Pancreas (tissue), 10 donors: ENCODE data around the gene PPP1R26. TPM values are rescaled to one million over a fixed set of nuclear protein-coding genes. Genes with fewer than 3 reads are reported as not detected.

Experiments used
- ATAC-seq, 4 donors: fragments of 200-7000 bp; cut with Tn5 transposase; one replicate each; pipeline versions ENCODE4 v1.8.0 to v1.9.1; 2020; ENCODE audit warnings: mild to moderate bottlenecking in 4 of 4, moderate library complexity in 4 of 4
- DNase-seq, 6 donors: peaks; one replicate each; pipeline ENCODE4 v3.0.0-alpha.2; 2020
- FAIRE-seq: peaks from 2 replicates; lab custom pipeline; 2012; peaks lifted over from hg19 to GRCh38; lab: Jason Lieb, UNC
- H3K27ac ChIP-seq, 4 donors: fragments of 200-600 bp; sonication (generic); 1 replicate in 3 of 4; 2 replicates in 1 of 4; pipeline versions ENCODE4 v1.5.0 to v1.8.0; 2020
- H3K27me3 ChIP-seq, 4 donors: fragments of 200-600 bp; one replicate each; pipeline ENCODE4 v1.8.0; 2021
- H3K36me3 ChIP-seq, 3 donors: fragments of 200-600 bp; sonication (generic) in 1 of 3; one replicate each; pipeline versions ENCODE4 v1.5.0 to v1.8.0; 2020 to 2021
- H3K4me1 ChIP-seq, 3 donors: fragments of 200-600 bp; one replicate each; pipeline ENCODE4 v1.8.0; 2021
- H3K4me3 ChIP-seq, 4 donors: fragments of 200-600 bp; sonication (generic) in 2 of 4; one replicate each; pipeline versions ENCODE4 v1.5.0 to v1.8.0; 2020 to 2021
- H3K9me3 ChIP-seq, 4 donors: fragments of 200-600 bp; one replicate each; pipeline ENCODE4 v1.8.0; 2021
- whole genome bisulfite sequencing, 2 donors: extraction: QIAGEN DNeasy Blood & Tissue Kit; methylation state at CpG; one replicate each; pipeline ENCODE4 v1.1.7; 2013; 5-methylcytosine and 5-hydroxymethylcytosine counted together
- intact Hi-C, 3 donors: fragments of 100-400 bp; cut with DNase I; formaldehyde crosslinking; loops; one replicate each; pipeline versions ENCODE4 v1.11.1 to v1.14.2; 2022
- polyA plus RNA-seq, 2 donors: library from polyadenylated mRNA; stranded (reverse); fragments of 200-250 nt; gene quantifications; one replicate each; pipeline ENCODE4 v1.2.3, GENCODE V29; 2013
- total RNA-seq, 6 donors: library from RNA; stranded (reverse); fragmentation: NEBNext Ultra II Directional in 4 of 6; extraction: Animal tissue kit (Norgen Biotek cat#: 25700) in 4 of 6; gene quantifications; one replicate each; pipeline versions ENCODE4 v1.2.1 to v1.2.4, GENCODE V29; 2021 to 2023
- TF ChIP-seq, protein P1 (sequence below), 4 donors: fragments of 200-600 bp; sonication (generic) in 3 of 4; IDR thresholded peaks; one replicate each; pipeline versions ENCODE4 v1.5.0 to v1.8.0; 2021; ENCODE audit warnings: antibody characterized with exemption in 4 of 4
- donor health status: healthy with polysubstance abuse.
- donor health status: DM: no; HTN: no; CAD: no; lungs with moderate emphysema.
- donor health status: DM: no; HTN: no; CAD: no.
- donor health status: control.
- donor health status: control.
- donor health status: Bipolar disorder and iron deficiency.
- donor health status: DM: yes; HTN: yes; CAD: no.
- donor health status: DM: no; HTN: no; CAD: no.
- donor health status: DM: no; HTN: no; CAD: no.
- donor health status: DM: yes; HTN: yes; CAD: no.

PPP1R26 gene
- total and polyA plus RNA-seq, 8 donors = 9.4 to 20.0 (median 12.4) TPM

DNA sequence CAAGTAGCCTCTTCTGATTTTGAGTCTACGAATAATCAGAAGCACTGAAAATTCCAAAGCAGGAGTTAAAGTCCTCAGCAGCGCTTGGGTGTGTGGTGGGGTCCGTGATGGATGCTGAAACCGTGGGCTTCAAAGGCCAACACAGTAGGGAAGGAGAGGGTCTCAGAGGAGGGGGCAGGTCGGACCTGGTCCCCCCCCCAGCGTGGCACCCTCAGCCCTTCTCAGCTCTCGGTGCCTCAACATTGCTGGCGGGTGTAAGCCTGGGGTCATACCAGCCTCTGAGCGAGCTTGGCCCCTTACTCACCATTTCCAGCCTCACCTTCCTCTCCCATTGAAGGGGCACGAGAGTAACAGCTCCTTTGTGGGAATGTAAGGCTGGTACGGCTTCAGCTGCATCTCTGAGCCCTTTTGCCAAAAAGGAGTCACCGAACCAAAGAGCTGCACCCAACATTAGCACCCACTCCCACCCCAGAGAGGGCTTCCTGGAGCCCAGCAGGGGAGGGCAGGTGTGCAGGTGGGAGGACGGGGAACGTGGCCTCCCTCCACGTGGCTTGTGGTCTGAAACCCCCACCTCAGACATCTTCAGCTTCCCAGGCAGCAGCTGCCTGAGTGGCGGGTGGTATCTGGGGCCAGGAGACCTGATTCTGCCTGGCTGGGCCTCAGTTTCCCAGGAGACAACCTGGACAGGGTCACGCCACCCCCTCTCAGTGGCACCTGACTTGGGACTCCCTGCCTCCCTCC is 34.9 kb downstream of the PPP1R26 start:
- no peak for ATAC-seq
- Histone ChIP-seq H3K27me3 (no peaks in the 10 kb centered on the region), H3K27ac (no peak overlapping the region), H3K4me3 (no peak overlapping the region), H3K9me3 (no peaks in the 10 kb centered on the region), H3K4me1 (no peaks in the 10 kb centered on the region), H3K36me3 (no peaks in the 10 kb centered on the region)
- WGBS, 2 donors = 52 to 64% methylated on average over 15 to 16 of the region's 17 CpGs
- no peak for FAIRE-seq
- intact Hi-C loops = no loop called here
- TF ChIP-seq, protein P1, sequence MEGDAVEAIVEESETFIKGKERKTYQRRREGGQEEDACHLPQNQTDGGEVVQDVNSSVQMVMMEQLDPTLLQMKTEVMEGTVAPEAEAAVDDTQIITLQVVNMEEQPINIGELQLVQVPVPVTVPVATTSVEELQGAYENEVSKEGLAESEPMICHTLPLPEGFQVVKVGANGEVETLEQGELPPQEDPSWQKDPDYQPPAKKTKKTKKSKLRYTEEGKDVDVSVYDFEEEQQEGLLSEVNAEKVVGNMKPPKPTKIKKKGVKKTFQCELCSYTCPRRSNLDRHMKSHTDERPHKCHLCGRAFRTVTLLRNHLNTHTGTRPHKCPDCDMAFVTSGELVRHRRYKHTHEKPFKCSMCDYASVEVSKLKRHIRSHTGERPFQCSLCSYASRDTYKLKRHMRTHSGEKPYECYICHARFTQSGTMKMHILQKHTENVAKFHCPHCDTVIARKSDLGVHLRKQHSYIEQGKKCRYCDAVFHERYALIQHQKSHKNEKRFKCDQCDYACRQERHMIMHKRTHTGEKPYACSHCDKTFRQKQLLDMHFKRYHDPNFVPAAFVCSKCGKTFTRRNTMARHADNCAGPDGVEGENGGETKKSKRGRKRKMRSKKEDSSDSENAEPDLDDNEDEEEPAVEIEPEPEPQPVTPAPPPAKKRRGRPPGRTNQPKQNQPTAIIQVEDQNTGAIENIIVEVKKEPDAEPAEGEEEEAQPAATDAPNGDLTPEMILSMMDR (IDR thresholded peaks at IDR 0.05) = no peak
- peak in 1 of 6 donors; percentile 7 for DNase-seq

DNA sequence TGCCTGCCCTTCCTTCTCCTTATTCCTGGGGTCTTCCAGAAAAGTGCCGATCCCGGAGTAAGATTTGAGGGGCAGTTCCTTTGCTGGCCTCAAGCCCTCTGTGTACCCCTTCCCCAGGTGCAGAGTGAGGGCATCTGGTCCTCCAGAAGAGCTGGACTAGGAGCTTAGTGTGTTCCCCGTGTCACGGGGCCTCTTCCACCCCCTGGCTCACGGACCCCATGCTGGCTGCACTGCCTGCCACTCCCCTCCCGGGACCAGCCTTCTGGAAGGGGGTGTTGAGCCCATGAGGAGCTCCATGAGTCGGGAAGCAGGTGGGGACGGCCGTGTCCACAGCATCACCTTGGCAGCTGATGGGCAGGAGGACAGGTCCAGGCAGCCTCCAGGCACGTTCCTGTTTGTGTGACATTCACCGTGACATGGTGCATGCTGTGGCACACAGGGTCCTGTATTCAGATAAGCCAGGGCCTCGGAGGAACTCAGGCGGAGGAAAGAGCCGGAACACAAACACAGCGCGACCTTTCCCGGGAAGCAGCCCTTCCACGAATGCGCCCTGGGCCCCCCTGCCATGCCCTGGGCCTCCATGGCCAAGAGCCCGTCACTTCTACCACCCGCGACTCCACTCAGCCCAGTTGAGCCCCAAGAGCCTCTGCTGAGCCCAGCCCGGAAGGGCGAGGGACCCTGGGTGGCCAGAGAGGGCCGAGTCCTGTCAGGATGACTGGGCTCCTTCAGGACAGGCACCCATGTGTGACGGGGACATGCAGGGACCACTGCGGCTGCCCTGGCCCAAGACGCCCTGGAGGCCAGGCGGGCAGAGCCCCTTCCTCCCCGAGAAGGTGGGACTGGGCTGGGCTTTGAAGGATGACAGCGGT is 35.7 kb downstream of the PPP1R26 start:
- intact Hi-C loops = no loop called here
- TF ChIP-seq, protein P1 (IDR thresholded peaks at IDR 0.05) = no peak
- Histone ChIP-seq H3K4me3 (no peak overlapping the region), H3K4me1 (no peaks in the 10 kb centered on the region), H3K27me3 (no peaks in the 10 kb centered on the region), H3K9me3 (no peaks in the 10 kb centered on the region), H3K27ac (no peak overlapping the region), H3K36me3 (no peaks in the 10 kb centered on the region)
- no peak for ATAC-seq
- FAIRE-seq = no peak
- WGBS, 2 donors = 55 to 68% methylated on average over 31 of the region's 31 CpGs
- DNase-seq = peak in 1 of 6 donors; percentile 10

DNA sequence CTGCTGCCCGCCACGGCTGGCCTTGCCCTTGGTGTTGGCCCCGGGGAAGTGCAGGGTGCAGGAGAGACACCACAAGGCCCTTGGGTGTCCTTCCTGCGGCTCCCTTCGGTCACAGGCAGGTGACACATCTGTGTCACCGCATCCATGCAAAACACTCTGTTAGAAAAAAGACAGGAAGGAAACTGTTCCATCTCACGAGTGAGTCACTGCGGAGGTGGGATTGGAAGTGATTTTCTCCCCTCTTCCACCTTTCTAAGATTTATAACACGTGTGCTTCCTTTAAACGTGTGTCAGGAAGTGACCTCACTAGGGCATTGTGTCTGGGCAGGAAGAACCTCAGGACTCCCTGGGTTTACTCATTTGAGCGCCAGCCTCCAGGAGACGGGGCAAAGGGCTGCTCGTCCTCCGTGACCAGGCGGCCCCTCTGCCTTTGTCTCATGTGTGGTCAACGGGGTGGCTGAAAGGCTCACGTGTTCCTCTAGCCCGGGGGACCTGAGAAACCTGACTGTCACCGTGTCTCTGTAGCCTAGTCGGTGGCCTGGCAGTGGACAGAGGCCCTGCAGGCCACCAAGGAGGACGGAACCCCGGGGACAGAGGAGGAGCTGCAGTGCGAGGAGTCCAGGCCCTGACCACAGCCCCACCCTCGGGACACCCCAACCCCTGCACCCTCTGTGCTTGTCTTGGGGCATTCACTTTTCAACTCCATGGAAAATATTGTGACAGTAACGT is 36.7 kb downstream of the PPP1R26 start:
- TF ChIP-seq, protein P1 (IDR thresholded peaks at IDR 0.05) = no peak
- WGBS, 2 donors = 53 to 63% methylated on average over 23 to 25 of the region's 25 CpGs
- Histone ChIP-seq H3K36me3 (no peaks in the 10 kb centered on the region), H3K4me3 (no peak overlapping the region), H3K27ac (no peak overlapping the region), H3K27me3 (no peaks in the 10 kb centered on the region), H3K4me1 (no peaks in the 10 kb centered on the region), H3K9me3 (no peaks in the 10 kb centered on the region)
- no peak for ATAC-seq
- intact Hi-C loops = no loop called here
- FAIRE-seq = no peak
- peak in 1 of 6 donors; percentile 5 for DNase-seq

DNA sequence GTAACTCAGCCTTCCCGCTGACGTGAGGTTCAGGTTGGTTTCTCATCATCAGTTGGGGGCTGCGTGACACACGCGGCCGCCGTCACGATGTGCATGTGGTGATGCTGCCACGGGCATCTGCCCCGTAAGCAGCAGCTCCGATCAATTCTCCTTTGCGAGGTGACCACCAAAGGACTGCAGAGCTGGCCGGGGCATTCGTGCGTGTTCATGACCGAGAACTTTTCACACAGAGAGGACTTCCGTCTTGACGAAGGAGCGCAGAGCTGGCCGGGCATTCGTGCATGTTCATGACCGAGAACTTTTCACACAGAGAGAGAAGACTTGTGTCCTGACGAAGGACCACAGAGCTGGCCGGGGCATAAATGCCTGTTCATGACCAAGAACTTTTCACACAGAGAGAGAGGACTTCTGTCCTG is 37.8 kb downstream of the PPP1R26 start:
- FAIRE-seq (no peak), DNase-seq (no peak), ATAC-seq (no peak)
- Histone ChIP-seq H3K9me3 (no peaks in the 10 kb centered on the region), H3K27ac (no peak overlapping the region), H3K4me1 (no peaks in the 10 kb centered on the region), H3K4me3 (no peak overlapping the region), H3K36me3 (no peaks in the 10 kb centered on the region), H3K27me3 (no peaks in the 10 kb centered on the region)
- WGBS, 2 donors = 70 to 84% methylated on average over 24 of the region's 24 CpGs
- intact Hi-C loops = no loop called here
- TF ChIP-seq, protein P1 (IDR thresholded peaks at IDR 0.05) = no peak
